A549 (cell line): Measurements from ENCODE around the gene SLC7A10. TPM values are rescaled to one million over a fixed set of nuclear protein-coding genes. Genes with fewer than 3 reads are reported as not detected.

ENCODE experiments used
- ATAC-seq, 2 experiments: fragments of 200-7000 bp in 1 of 2; fragments of >200 bp in 1 of 2; cut with Nextera tagmentation in 1 of 2; cut with Tn5 transposase in 1 of 2; 3 replicates each; pipeline versions ENCODE4 v1.8.0 to v1.9.1; 2018 to 2020; ENCODE audit warnings: mild to moderate bottlenecking in 1 of 2, moderate library complexity in 1 of 2
- CTCF ChIA-PET: fragments of 300-600 bp; sonication (Branson Sonifier 250); formaldehyde crosslinking; extraction: SDS; loops from one replicate; lab custom pipeline; 2021; ENCODE audit warnings: antibody characterized with exemption, inconsistent platforms; lab: Yijun Ruan, JAX
- POLR2A ChIA-PET: fragments of 350-600 bp; formaldehyde crosslinking; extraction: SDS; loops from one replicate; lab custom pipeline; 2021; ENCODE audit warnings: antibody characterized with exemption, inconsistent platforms; lab: Yijun Ruan, JAX
- DNase-seq, 2 experiments: peaks; one replicate each; pipeline versions ENCODE4 v3.0.0 to v3.0.0-alpha.2; 2011 to 2016; ENCODE audit warnings: low read depth in 1 of 2, low spot score in 1 of 2
- FAIRE-seq: peaks from 2 replicates; lab custom pipeline; 2011; peaks lifted over from hg19 to GRCh38; lab: Jason Lieb, UNC
- H3K27ac ChIP-seq, 2 experiments: fragments of >200 bp; sonication (Bioruptor Twin); formaldehyde crosslinking; 3 replicates each; pipeline ENCODE4 v1.5.1; 2016 to 2017
- H3K4me1 ChIP-seq: fragments of >200 bp; sonication (Bioruptor Twin); formaldehyde crosslinking; 3 replicates; pipeline ENCODE4 v1.6.1; 2016
- H3K4me2 ChIP-seq: fragments of >200 bp; sonication (Bioruptor Twin); formaldehyde crosslinking; 3 replicates; pipeline ENCODE4 v1.6.1; 2016
- H3K4me3 ChIP-seq: fragments of >200 bp; sonication (Bioruptor Twin); formaldehyde crosslinking; 3 replicates; pipeline ENCODE4 v1.5.1; 2016
- H3K9me3 ChIP-seq: fragments of >200 bp; sonication (Bioruptor Twin); formaldehyde crosslinking; 3 replicates; pipeline ENCODE4 v1.6.1; 2016
- CBX2 ChIP-seq: fragments of 200-600 bp; sonication (generic); IDR thresholded peaks from 2 replicates; pipeline ENCODE4 v1.6.1; 2016; ENCODE audit warnings: low read depth, mild to moderate bottlenecking, borderline replicate concordance
- CEBPB ChIP-seq, 2 experiments: fragments of >200 bp in 1 of 2; sonication (Bioruptor Twin) in 1 of 2; formaldehyde crosslinking in 1 of 2; IDR thresholded peaks; 2 replicates each; pipeline ENCODE4 v1.6.1; 2012 to 2016
- CTCF ChIP-seq: fragments of >200 bp; sonication (Bioruptor Twin); formaldehyde crosslinking; IDR thresholded peaks from 3 replicates; pipeline ENCODE4 v1.5.1; 2016
- EHMT2 ChIP-seq: fragments of 200-600 bp; sonication (generic); IDR thresholded peaks from 2 replicates; pipeline ENCODE4 v1.6.1; 2016; ENCODE audit warnings: antibody characterized with exemption, low read depth, mild to moderate bottlenecking, moderate library complexity
- ELK1 ChIP-seq: fragments of 150-350 bp; IDR thresholded peaks from 2 replicates; pipeline ENCODE4 v1.6.1; 2014; ENCODE audit warnings: low read depth, mild to moderate bottlenecking, low read length
- FOSL2 ChIP-seq, 2 experiments: fragments of 450-650 bp in 1 of 2; fragments of >200 bp in 1 of 2; sonication (Bioruptor Twin) in 1 of 2; formaldehyde crosslinking; IDR thresholded peaks; 2 replicates each; pipeline versions ENCODE4 v1.5.0 to v1.6.1; 2016 to 2020; ENCODE audit warnings: mild to moderate bottlenecking in 1 of 2, moderate library complexity in 1 of 2
- GATA3 ChIP-seq: IDR thresholded peaks from 2 replicates; pipeline ENCODE4 v1.6.1; 2012; ENCODE audit warnings: borderline replicate concordance
- HDAC2 ChIP-seq: fragments of 200-600 bp; sonication (generic); IDR thresholded peaks from 2 replicates; pipeline ENCODE4 v1.6.1; 2016
- HOXB13 ChIP-seq: fragments of 250-450 bp; sonication (Bioruptor Pico); IDR thresholded peaks from 2 replicates; pipeline ENCODE4 v1.5.0; 2020; ENCODE audit warnings: low read depth, mild to moderate bottlenecking, moderate library complexity
- JUN ChIP-seq, 2 experiments: fragments of >200 bp; sonication (Bioruptor Twin); formaldehyde crosslinking; IDR thresholded peaks; 2 replicates in 1 of 2; 3 replicates in 1 of 2; pipeline ENCODE4 v1.6.1; 2016 to 2017
- JUNB ChIP-seq: fragments of >200 bp; sonication (Bioruptor Twin); formaldehyde crosslinking; IDR thresholded peaks from 2 replicates; pipeline ENCODE4 v1.6.1; 2016
- MAFK ChIP-seq: fragments of 450-650 bp; IDR thresholded peaks from 2 replicates; pipeline ENCODE4 v1.6.1; 2014; ENCODE audit not compliant: partially characterized antibody
- MAX ChIP-seq: IDR thresholded peaks from 2 replicates; pipeline ENCODE4 v1.6.1; 2012
- MAZ ChIP-seq: fragments of 150-350 bp; IDR thresholded peaks from 2 replicates; pipeline ENCODE4 v1.6.1; 2014; ENCODE audit warnings: antibody characterized with exemption, low read depth, low read length, borderline replicate concordance
- MYC ChIP-seq: IDR thresholded peaks from 2 replicates; pipeline ENCODE4 v1.6.1; 2012; ENCODE audit warnings: mild to moderate bottlenecking, inconsistent platforms, low read length, improper control_type of control experiment, borderline replicate concordance
- NPAS2 ChIP-seq: fragments of 250-450 bp; sonication (Bioruptor Pico); IDR thresholded peaks from 2 replicates; pipeline ENCODE4 v1.8.0; 2022; ENCODE audit warnings: mild to moderate bottlenecking, moderate library complexity, borderline replicate concordance
- PHF8 ChIP-seq: fragments of 200-600 bp; sonication (generic); IDR thresholded peaks from 2 replicates; pipeline ENCODE4 v1.6.1; 2016; ENCODE audit warnings: low read depth, mild to moderate bottlenecking, antibody characterized with exemption, moderate library complexity, borderline replicate concordance
- POLR2A ChIP-seq: IDR thresholded peaks from 2 replicates; pipeline ENCODE4 v1.6.1; 2012; ENCODE audit warnings: mild to moderate bottlenecking, low read length
- RAD21 ChIP-seq, 2 experiments: fragments of >200 bp in 1 of 2; sonication (Bioruptor Twin) in 1 of 2; formaldehyde crosslinking in 1 of 2; IDR thresholded peaks in 1 of 2; conservative IDR thresholded peaks in 1 of 2; 2 replicates in 1 of 2; 3 replicates in 1 of 2; pipeline ENCODE4 v1.6.1; 2012 to 2018; ENCODE audit warnings: inconsistent platforms in 1 of 2
- RFX5 ChIP-seq: fragments of 450-650 bp; IDR thresholded peaks from 2 replicates; pipeline ENCODE4 v1.7.1; 2014; ENCODE audit warnings: antibody characterized with exemption, mild to moderate bottlenecking, moderate library complexity
- SMC3 ChIP-seq: fragments of >200 bp; sonication (Bioruptor Twin); formaldehyde crosslinking; IDR thresholded peaks from 3 replicates; pipeline ENCODE4 v1.6.1; 2018; ENCODE audit warnings: inconsistent platforms
- ZFP36 ChIP-seq: fragments of 450-650 bp; IDR thresholded peaks from 2 replicates; pipeline ENCODE4 v1.6.1; 2014; ENCODE audit warnings: borderline replicate concordance; ENCODE audit not compliant: partially characterized antibody
- ZNF302 ChIP-seq: fragments of 250-450 bp; sonication (Bioruptor Pico); IDR thresholded peaks from 2 replicates; pipeline ENCODE4 v1.9.0; 2021; ENCODE audit warnings: inconsistent platforms, mild to moderate bottlenecking, moderate library complexity
- WGBS: methylation state at CpG from one replicate; pipeline ENCODE4 v1.1.6; 2017; ENCODE audit errors: missing lambda C conversion rate; 5-methylcytosine and 5-hydroxymethylcytosine counted together
- polyA plus RNA-seq, 4 experiments: library from polyadenylated mRNA; depleted of rRNA in 3 of 4; stranded (reverse); fragments of >200 nt; fragmentation: RNase III in 1 of 4; extraction: RNeasy Plus Mini Kit Qiagen cat#74134 plus additional on column Dnase treatment in 1 of 4; gene quantifications; 2 replicates in 3 of 4; 3 replicates in 1 of 4; pipeline ENCODE4 v1.2.3, GENCODE V29; 2011 to 2017

SLC7A10 gene
- polyA plus RNA-seq, 2 of the 4 experiments (the other 2 are of a cell fraction), result 0.05 to 0.26 TPM

GRCh38 chr19:33235269-33235995, 9.8 kb upstream of the SLC7A10 start:
- Histone ChIP-seq H3K4me2 (peak overlapping the region; percentile 30), H3K4me1 (no peaks in the 10 kb centered on the region; the same call in 2 of the 3 replicates), H3K4me3 (no peak overlapping the region), H3K9me3 (no peaks in the 10 kb centered on the region), H3K27ac (0 out of 6 replicates have a peak overlapping the region, but pooled peaks of 1 of the 2 experiments have one; percentile 13)
- TF ChIP-seq SMC3, result peak; percentile 98
- TF ChIP-seq HDAC2, result no peak
- peak; percentile 99 for TF ChIP-seq CTCF
- no peak for TF ChIP-seq GATA3
- peak; percentile 94 to 95 for TF ChIP-seq RAD21 (conservative IDR thresholded peaks at IDR 0.05 in 1 of 2, IDR thresholded peaks at IDR 0.05 in 1 of 2)
- 0 out of 2 replicates have a peak, but pooled peaks have one; percentile 42 for TF ChIP-seq MAX
- 0 out of 2 replicates have a peak, but pooled peaks have one; percentile 14 for TF ChIP-seq MAZ
- ATAC-seq (peak; percentile 66 to 90), FAIRE-seq (peak; percentile 96), DNase-seq (peak; percentile 88 to 98)
- POLR2A ChIA-PET, result interaction anchor here (0.5 to 1.0 kb wide), 4 partner anchors 67 to 161 kb away, joined by 3 to 8 read pairs (median 4); partner anchors contain the start of gene CEBPA
- CTCF ChIA-PET, result interaction anchor here (0.6 to 16.3 kb wide), 68 partner anchors 11 to 1484 kb away, joined by 3 to 1493 read pairs (median 4); partner anchors contain the start of genes CEBPA, CEBPG and SLC7A10
- WGBS, result 43% methylated on average over 30 of the region's 30 CpGs

GRCh38 chr19:33234736-33235135, 9.1 kb upstream of the SLC7A10 start:
- ChIA-PET CTCF (interaction anchor here (0.6 to 16.3 kb wide), 56 partner anchors 10 to 1484 kb away, joined by 3 to 1493 read pairs (median 5); partner anchors contain the start of genes CEBPA, CEBPG and SLC7A10), POLR2A (interaction anchor here (1.0 kb wide), 3 partner anchors 68 to 150 kb away, joined by 3 to 8 read pairs (median 5); partner anchors contain the start of gene CEBPA)
- TF ChIP-seq JUN (IDR thresholded peaks at IDR 0.05) (no peak), HOXB13 (CRISPR knock-in tag) (no peak), JUNB (no peak), POLR2A (no peak), FOSL2 (IDR thresholded peaks at IDR 0.05) (no peak), FOSL2 (CRISPR knock-in tag; IDR thresholded peaks at IDR 0.05) (no peak), PHF8 (no peak), ZFP36 (no peak), EHMT2 (no peak), ZNF302 (no peak), ELK1 (no peak), MYC (no peak), CBX2 (no peak), GATA3 (no peak), SMC3 (no peak), RFX5 (no peak), NPAS2 (CRISPR knock-in tag) (no peak), CEBPB (IDR thresholded peaks at IDR 0.05) (no peak), MAFK (no peak)
- Histone ChIP-seq H3K27ac (no peak overlapping the region), H3K4me1 (no peaks in the 10 kb centered on the region; the same call in 2 of the 3 replicates), H3K4me3 (no peak overlapping the region), H3K9me3 (peaks cover under 1% of the 10 kb centered on the region; the same call in 2 of the 3 replicates), H3K4me2 (no peak overlapping the region)
- DNase-seq, result no peak
- ATAC-seq, result peak in 1 of 2 experiments; percentile 2; a peak in 2 of 6 replicates
- FAIRE-seq, result no peak
- 24% methylated on average over 9 of the region's 9 CpGs for WGBS
